LoVo (cell line): ENCODE measurements around the gene KCTD13.
"Not testable (repeated sequence)": the region's sequence is repeated elsewhere in the genome, so short reads cannot be mapped to it uniquely, and the experiment has no call there.

ENCODE experiments used
- DNase-seq: peaks from one replicate; pipeline ENCODE4 v3.0.0-alpha.2; 2016; ENCODE audit warnings: low spot score

The KCTD13 gene

GRCh38 chr16:29877266-29877961, 48.6 kb downstream of the KCTD13 start:
- no peak for DNase-seq

GRCh38 chr16:29876594-29877249, 49.3 kb downstream of the KCTD13 start:
- DNase-seq, result no peak

- no peak for DNase-seq
These were observed 49.8 kb downstream of the KCTD13 start for GRCh38 chr16:29876217-29876593.

- DNase-seq, result no peak
These were observed 50.8 kb downstream of the KCTD13 start for GRCh38 chr16:29875206-29875605.

GRCh38 chr16:29873319-29873718, 52.7 kb downstream of the KCTD13 start:
- no peak for DNase-seq

GRCh38 chr16:29871822-29872546, 54.0 kb downstream of the KCTD13 start:
- DNase-seq, result no peak

GRCh38 chr16:29869067-29869466, 57.0 kb downstream of the KCTD13 start:
- DNase-seq, result not testable (repeated sequence)

- DNase-seq, result no peak
These were observed 57.5 kb downstream of the KCTD13 start for GRCh38 chr16:29868396-29869009.

GRCh38 chr16:29864205-29864604, 61.8 kb downstream of the KCTD13 start:
- DNase-seq, result no peak

GRCh38 chr16:29863669-29863984, 62.4 kb downstream of the KCTD13 start:
- DNase-seq, result no peak

GRCh38 chr16:29862884-29863668, 63.0 kb downstream of the KCTD13 start, which contains the start of gene CDIPT:
Gene CDIPT (minus strand): TSS chr16:29863226. CDS start chr16:29862857, 369 bp downstream.
- peak; percentile 98 for DNase-seq

- DNase-seq, result peak; percentile 38
These were observed 63.6 kb downstream of the KCTD13 start for GRCh38 chr16:29862383-29862883.

GRCh38 chr16:29860218-29860617, 65.8 kb downstream of the KCTD13 start:
- no peak for DNase-seq

- DNase-seq, result no peak
These were observed 67.1 kb downstream of the KCTD13 start for GRCh38 chr16:29858974-29859373.

- DNase-seq, result no peak
These were observed 67.7 kb downstream of the KCTD13 start for GRCh38 chr16:29858149-29858849.

GRCh38 chr16:29857133-29857760, 68.8 kb downstream of the KCTD13 start:
- DNase-seq, result no peak
